Measurements from ENCODE around the gene ZNF662.

DNA sequence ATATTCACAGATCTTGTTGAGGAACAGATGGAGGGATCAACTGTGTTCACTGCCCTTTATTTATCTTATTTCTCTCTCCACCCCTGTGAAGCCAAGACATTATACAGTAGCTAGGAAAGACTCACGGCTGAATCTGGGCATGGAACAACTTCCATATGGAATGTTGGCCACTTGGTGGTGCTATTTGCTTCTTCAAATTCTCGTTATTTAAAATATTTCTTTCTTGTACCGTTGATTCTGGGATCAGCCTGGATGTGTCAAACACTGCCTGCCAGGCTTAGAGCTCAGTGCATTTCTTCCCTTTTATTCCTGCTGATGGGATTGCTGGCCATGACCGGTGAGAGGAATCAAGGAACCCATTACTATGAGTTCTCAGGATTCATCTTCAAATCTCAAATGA is 55.7 kb downstream of the ZNF662 start:
- TF ChIP-seq, protein P1, sequence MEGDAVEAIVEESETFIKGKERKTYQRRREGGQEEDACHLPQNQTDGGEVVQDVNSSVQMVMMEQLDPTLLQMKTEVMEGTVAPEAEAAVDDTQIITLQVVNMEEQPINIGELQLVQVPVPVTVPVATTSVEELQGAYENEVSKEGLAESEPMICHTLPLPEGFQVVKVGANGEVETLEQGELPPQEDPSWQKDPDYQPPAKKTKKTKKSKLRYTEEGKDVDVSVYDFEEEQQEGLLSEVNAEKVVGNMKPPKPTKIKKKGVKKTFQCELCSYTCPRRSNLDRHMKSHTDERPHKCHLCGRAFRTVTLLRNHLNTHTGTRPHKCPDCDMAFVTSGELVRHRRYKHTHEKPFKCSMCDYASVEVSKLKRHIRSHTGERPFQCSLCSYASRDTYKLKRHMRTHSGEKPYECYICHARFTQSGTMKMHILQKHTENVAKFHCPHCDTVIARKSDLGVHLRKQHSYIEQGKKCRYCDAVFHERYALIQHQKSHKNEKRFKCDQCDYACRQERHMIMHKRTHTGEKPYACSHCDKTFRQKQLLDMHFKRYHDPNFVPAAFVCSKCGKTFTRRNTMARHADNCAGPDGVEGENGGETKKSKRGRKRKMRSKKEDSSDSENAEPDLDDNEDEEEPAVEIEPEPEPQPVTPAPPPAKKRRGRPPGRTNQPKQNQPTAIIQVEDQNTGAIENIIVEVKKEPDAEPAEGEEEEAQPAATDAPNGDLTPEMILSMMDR (IDR thresholded peaks at IDR 0.05) = peak; percentile 69 to 82 (median 78)
- TF ChIP-seq POLR2A (IDR thresholded peaks at IDR 0.05) = no peak

Data from right lobe of liver (tissue), 4 donors.